GM12873 (cell line): Measurements from ENCODE around the gene SPACA6.

Source experiments
- CTCF ChIP-seq: IDR thresholded peaks from 2 replicates; pipeline ENCODE4 v1.5.1; 2012; ENCODE audit warnings: low read depth, mild to moderate bottlenecking, moderate library complexity, low read length, control low read depth; ENCODE audit not compliant: insufficient read depth; ENCODE audit errors: missing control alignments

The SPACA6 gene

GRCh38 chr19:51739466-51740213 lies 46.5 kb downstream of the SPACA6 start:
- no peak for TF ChIP-seq CTCF

GRCh38 chr19:51740356-51740755 lies 47.2 kb downstream of the SPACA6 start:
- TF ChIP-seq CTCF = no peak

- TF ChIP-seq CTCF = no peak
These were observed 49.7 kb downstream of the SPACA6 start for GRCh38 chr19:51742789-51743188.

GRCh38 chr19:51743405-51743804 lies 50.3 kb downstream of the SPACA6 start:
- no peak for TF ChIP-seq CTCF

GRCh38 chr19:51746731-51747130 lies 53.6 kb downstream of the SPACA6 start:
- TF ChIP-seq CTCF = no peak

- no peak for TF ChIP-seq CTCF
These were observed 56.8 kb downstream of the SPACA6 start for GRCh38 chr19:51749979-51750378.

GRCh38 chr19:51750400-51751094 lies 57.4 kb downstream of the SPACA6 start:
- TF ChIP-seq CTCF = no peak
